MM.1S (cell line): ENCODE measurements around the gene ABCC11.

Source experiments
- CTCF ChIP-seq: fragments of 300-600 bp; sonication (generic); IDR thresholded peaks from 2 replicates; pipeline ENCODE4 v1.5.1; 2016; ENCODE audit warnings: antibody characterized with exemption, low read length, mixed read lengths
- EZH2 ChIP-seq: fragments of 300-600 bp; sonication (generic); optimal IDR thresholded peaks from 2 replicates; pipeline ENCODE3; 2017; ENCODE audit warnings: low read depth, mild to moderate bottlenecking, antibody characterized with exemption, low read length, mixed read lengths
- EZH2phosphoT487 ChIP-seq: fragments of 300-600 bp; sonication (generic); IDR thresholded peaks from 2 replicates; pipeline ENCODE4 v1.6.1; 2018; ENCODE audit warnings: antibody characterized with exemption, low read length

- TF ChIP-seq CTCF (no peak), EZH2phosphoT487 (no peak), EZH2 (no peak)
Observed at GRCh38 chr16:48162839-48163410, 84.4 kb downstream of the ABCC11 start.
